Mammary epithelial cell (primary cell): ENCODE data around the gene SLC6A18.

ENCODE experiments used
- CTCF ChIP-seq, 2 donors: IDR thresholded peaks in 1 of 2; conservative IDR thresholded peaks in 1 of 2; 2 replicates each; pipeline ENCODE4 v1.5.1; 2011 to 2012; ENCODE audit warnings: inconsistent platforms in 2 of 2, low read length in 2 of 2, mild to moderate bottlenecking in 2 of 2, control low read depth in 1 of 2, low read depth in 1 of 2; ENCODE audit not compliant: insufficient read depth in 1 of 2; ENCODE audit errors: extremely low read depth in 1 of 2
- EZH2 ChIP-seq: IDR thresholded peaks from 2 replicates; pipeline ENCODE4 v1.6.1; 2012; ENCODE audit warnings: low read length, inconsistent platforms, borderline replicate concordance

- TF ChIP-seq CTCF (conservative IDR thresholded peaks at IDR 0.05 in 1 of 2, IDR thresholded peaks at IDR 0.05 in 1 of 2; ENCODE audit: extremely low read depth in 1 of 2, insufficient read depth in 1 of 2, low read depth in 1 of 2, low read length in 2 of 2) (no peak), EZH2 (no peak)
Measured at GRCh38 chr5:1264211-1264610, 39.0 kb downstream of the SLC6A18 start.
